ENCODE data around the gene BHMT2. TPM values are rescaled to one million over a fixed set of nuclear protein-coding genes. Genes with fewer than 3 reads are reported as not detected.

The BHMT2 gene
- total and polyA plus RNA-seq, 3 experiments from 2014 or later, result not detected

DNA sequence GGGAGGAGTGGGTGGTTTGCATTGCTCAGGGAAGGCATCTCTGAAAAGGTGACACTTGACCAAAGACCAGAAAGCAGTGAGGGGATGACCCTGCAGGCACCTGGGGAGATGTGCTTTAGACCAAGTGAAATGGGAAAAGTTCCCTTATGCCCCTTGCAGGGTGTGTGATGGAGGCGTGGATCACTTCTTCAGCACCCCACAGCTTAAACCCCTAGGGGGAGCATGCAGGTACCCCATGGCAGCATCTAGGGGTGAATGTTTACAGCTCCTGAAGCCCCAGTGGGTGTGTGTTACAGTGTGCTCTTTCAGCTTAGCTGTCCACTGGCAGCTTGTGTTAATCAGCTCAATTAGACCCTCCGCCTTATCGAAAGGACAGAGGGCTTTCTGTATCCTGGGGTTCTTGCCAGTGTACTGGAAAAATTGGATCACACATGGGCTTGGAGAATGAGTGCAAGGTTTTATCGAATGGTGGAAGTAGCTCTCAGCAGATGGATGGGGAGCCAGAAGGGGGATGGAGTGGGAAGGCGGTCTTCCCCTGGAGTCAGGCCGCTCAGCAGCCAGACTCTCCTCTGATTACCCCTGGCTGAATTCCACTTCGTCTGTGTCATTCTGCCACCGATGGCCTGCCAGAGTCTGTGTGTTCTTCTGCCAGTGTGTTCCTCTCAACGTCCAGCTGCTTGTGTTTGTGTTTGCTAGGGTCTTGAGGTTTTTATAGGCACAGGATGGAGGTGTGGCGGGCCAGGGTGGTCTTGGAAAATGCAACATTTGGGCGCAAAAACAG is 6.3 kb downstream of the BHMT2 start:
- no peaks in the 10 kb centered on the region for H3K9me3 ChIP-seq (ENCODE audit: low read length)
- H3K36me3 ChIP-seq (ENCODE audit: insufficient read depth, low read length), result no peaks in the 10 kb centered on the region
- H3K27ac ChIP-seq (ENCODE audit: low read depth, low read length), result no peak overlapping the region
- peaks cover 3 to 31% of the 10 kb centered on the region in 2 donors for H3K27me3 Mint-ChIP-seq
- H3K27me3 ChIP-seq (ENCODE audit: insufficient read depth, low read length, poor library complexity, severe bottlenecking), result peaks cover 4% of the 10 kb centered on the region
- ChIA-PET POLR2A (no interaction called here), CTCF (no interaction called here)
- H3K9me3 Mint-ChIP-seq, result no peaks in the 10 kb centered on the region
- H3K36me3 Mint-ChIP-seq, result no peaks in the 10 kb centered on the region
- no peak overlapping the region for H3K4me3 ChIP-seq (ENCODE audit: low read length)
- no peak for DNase-seq
- H3K4me1 Mint-ChIP-seq, result peaks cover 0 to 4% (median 3%) of the 10 kb centered on the region in 3 donors
- no peak overlapping the region for H3K4me3 Mint-ChIP-seq
- H3K4me1 ChIP-seq (ENCODE audit: insufficient read depth, low read length), result no peaks in the 10 kb centered on the region
- H3K27ac Mint-ChIP-seq, result no peak overlapping the region

DNA sequence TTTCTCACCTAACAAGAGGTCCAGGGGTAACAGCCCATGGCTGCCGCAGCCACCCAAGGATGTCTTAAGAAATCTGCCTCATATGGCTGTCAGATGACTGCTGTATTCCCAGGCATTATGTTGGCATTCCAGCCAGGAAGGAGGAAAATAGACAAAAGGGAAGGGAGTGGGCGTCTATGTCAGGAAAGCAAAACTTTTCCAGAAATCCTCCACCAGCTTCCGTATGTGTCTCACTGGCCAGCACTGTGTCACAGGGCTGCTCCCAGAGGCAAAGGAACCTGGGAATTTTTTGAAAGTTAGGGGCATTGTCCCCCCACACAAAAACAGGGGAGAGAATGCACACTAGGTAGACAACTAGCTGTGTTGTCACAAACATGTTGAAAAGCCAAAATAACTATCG is 7.3 kb downstream of the BHMT2 start:
- no peak overlapping the region for H3K27ac Mint-ChIP-seq
- peaks cover 0 to 4% (median 3%) of the 10 kb centered on the region in 3 donors for H3K4me1 Mint-ChIP-seq
- no peaks in the 10 kb centered on the region for H3K36me3 ChIP-seq (ENCODE audit: insufficient read depth, low read length)
- no peak overlapping the region for H3K27ac ChIP-seq (ENCODE audit: low read depth, low read length)
- CTCF ChIA-PET, result no interaction called here
- DNase-seq, result no peak
- no peaks in the 10 kb centered on the region for H3K9me3 ChIP-seq (ENCODE audit: low read length)
- H3K9me3 Mint-ChIP-seq, result no peaks in the 10 kb centered on the region
- no peak overlapping the region for H3K4me3 ChIP-seq (ENCODE audit: low read length)
- POLR2A ChIA-PET, result no interaction called here
- H3K27me3 Mint-ChIP-seq, result peaks cover 2 to 22% of the 10 kb centered on the region in 2 donors
- no peak overlapping the region for H3K4me3 Mint-ChIP-seq
- no peaks in the 10 kb centered on the region for H3K36me3 Mint-ChIP-seq
- H3K4me1 ChIP-seq (ENCODE audit: insufficient read depth, low read length), result no peaks in the 10 kb centered on the region
- peaks cover 4% of the 10 kb centered on the region for H3K27me3 ChIP-seq (ENCODE audit: insufficient read depth, low read length, poor library complexity, severe bottlenecking)

DNA sequence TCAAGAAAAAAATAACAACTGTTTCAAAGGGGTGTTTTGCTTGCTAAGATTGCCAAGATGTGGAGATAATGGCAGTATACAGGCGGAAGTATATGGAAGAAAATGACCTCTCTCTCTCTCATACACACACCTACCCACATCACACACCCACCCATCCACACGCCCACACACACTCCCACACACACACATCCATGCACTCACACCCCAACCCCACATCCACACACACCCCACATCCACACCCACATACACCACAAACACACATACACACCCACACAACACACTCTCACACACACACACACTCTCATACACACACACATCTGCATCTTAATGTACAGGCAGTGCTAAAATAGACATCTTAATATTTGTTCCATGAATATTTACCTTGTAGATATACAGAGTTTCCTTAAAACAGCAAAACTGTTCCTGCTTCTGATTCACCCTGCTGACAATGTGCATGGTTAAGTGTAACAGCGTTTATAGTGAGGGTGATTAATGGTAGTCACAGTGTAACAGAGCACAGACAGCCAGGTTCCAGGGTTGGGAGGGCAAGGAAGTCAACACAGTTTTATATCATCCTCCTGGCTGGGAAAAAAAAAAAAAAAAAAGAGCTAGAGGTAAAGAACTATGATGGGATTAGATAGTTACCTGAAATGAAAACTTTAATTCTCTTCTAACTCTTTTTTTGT is 8.3 kb downstream of the BHMT2 start:
- no peak overlapping the region for H3K4me3 Mint-ChIP-seq

DNA sequence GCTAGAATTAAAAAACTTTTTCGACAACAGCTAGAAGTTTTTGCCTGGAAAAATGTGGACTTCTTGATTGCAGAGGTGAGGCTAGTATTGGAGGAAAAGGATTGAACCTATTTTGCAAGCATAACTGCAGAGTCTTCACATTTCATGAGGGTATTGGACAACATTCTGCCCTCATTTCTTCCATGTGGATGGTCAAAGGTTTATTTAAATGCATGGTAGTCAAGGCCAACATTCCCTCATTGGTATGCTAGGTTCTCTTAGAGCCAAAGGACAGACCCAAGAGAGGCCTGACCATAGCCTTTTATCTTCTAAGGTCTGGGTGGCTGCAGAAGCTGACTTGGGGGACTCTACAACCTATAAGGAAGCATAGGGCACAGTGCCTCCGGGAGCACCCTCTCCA is 11.2 kb downstream of the BHMT2 start:
- H3K9me3 Mint-ChIP-seq, result no peaks in the 10 kb centered on the region
- H3K36me3 ChIP-seq (ENCODE audit: insufficient read depth, low read length), result no peaks in the 10 kb centered on the region
- H3K4me3 ChIP-seq (ENCODE audit: low read length), result no peak overlapping the region
- no peak overlapping the region for H3K4me3 Mint-ChIP-seq
- H3K27me3 ChIP-seq (ENCODE audit: insufficient read depth, low read length, poor library complexity, severe bottlenecking), result no peaks in the 10 kb centered on the region
- H3K27me3 Mint-ChIP-seq, result peaks cover 2 to 4% of the 10 kb centered on the region in 2 donors
- H3K4me1 ChIP-seq (ENCODE audit: insufficient read depth, low read length), result no peaks in the 10 kb centered on the region
- no peaks in the 10 kb centered on the region for H3K9me3 ChIP-seq (ENCODE audit: low read length)
- no peak for DNase-seq
- ChIA-PET CTCF (no interaction called here), POLR2A (no interaction called here)
- H3K4me1 Mint-ChIP-seq, result peaks cover 0 to 4% (median 3%) of the 10 kb centered on the region in 3 donors
- H3K27ac Mint-ChIP-seq, result no peak overlapping the region
- H3K36me3 Mint-ChIP-seq, result no peaks in the 10 kb centered on the region
- no peak overlapping the region for H3K27ac ChIP-seq (ENCODE audit: low read depth, low read length)

More for the DNA sequence above, 8.3 kb downstream of the BHMT2 start:
- Mint-ChIP-seq H3K36me3 (no peaks in the 10 kb centered on the region), H3K9me3 (no peaks in the 10 kb centered on the region), H3K27me3 (peaks cover 2 to 19% of the 10 kb centered on the region in 2 donors), H3K27ac (no peak overlapping the region), H3K4me1 (peaks cover 0 to 4% (median 3%) of the 10 kb centered on the region in 3 donors)
- Histone ChIP-seq H3K27ac (ENCODE audit: low read depth, low read length) (no peak overlapping the region), H3K27me3 (ENCODE audit: insufficient read depth, low read length, poor library complexity, severe bottlenecking) (no peaks in the 10 kb centered on the region), H3K4me1 (ENCODE audit: insufficient read depth, low read length) (no peaks in the 10 kb centered on the region), H3K9me3 (ENCODE audit: low read length) (no peaks in the 10 kb centered on the region), H3K36me3 (ENCODE audit: insufficient read depth, low read length) (no peaks in the 10 kb centered on the region), H3K4me3 (ENCODE audit: low read length) (no peak overlapping the region)
- ChIA-PET CTCF (no interaction called here), POLR2A (interaction anchor here (0.6 kb wide), 1 partner anchor 135 kb away, joined by 4 read pairs; no protein-coding TSS in a partner anchor)
- DNase-seq, result no peak

DNA sequence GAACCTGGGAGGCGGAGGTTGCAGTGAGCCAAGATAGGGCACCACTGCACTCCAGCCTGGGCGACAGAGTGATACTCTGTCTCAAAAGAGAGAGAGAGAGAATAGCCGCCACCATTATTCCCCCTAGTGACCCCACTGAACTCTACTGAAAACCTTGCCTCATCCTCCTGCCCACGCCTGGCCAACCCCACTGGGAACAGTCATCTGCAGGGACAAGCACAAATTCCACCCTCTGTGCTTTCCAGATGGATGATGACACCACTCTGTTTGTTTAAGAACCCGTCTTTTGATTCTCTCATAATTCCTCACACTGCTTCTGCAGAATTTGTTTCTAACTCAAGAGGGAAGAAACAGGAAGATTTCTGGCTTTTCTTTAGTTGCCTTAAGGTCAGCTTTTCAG is 12.2 kb downstream of the BHMT2 start:
- H3K27ac Mint-ChIP-seq, result no peak overlapping the region
- H3K9me3 Mint-ChIP-seq, result no peaks in the 10 kb centered on the region
- Histone ChIP-seq H3K27me3 (ENCODE audit: insufficient read depth, low read length, poor library complexity, severe bottlenecking) (no peaks in the 10 kb centered on the region), H3K27ac (ENCODE audit: low read depth, low read length) (no peak overlapping the region), H3K4me3 (ENCODE audit: low read length) (no peak overlapping the region), H3K4me1 (ENCODE audit: insufficient read depth, low read length) (no peaks in the 10 kb centered on the region), H3K36me3 (ENCODE audit: insufficient read depth, low read length) (no peaks in the 10 kb centered on the region), H3K9me3 (ENCODE audit: low read length) (no peaks in the 10 kb centered on the region)
- no peaks in the 10 kb centered on the region for H3K27me3 Mint-ChIP-seq
- CTCF ChIA-PET, result no interaction called here
- H3K36me3 Mint-ChIP-seq, result no peaks in the 10 kb centered on the region
- no peak overlapping the region for H3K4me3 Mint-ChIP-seq
- peaks cover 0 to 4% (median 3%) of the 10 kb centered on the region in 3 donors for H3K4me1 Mint-ChIP-seq
- DNase-seq, result no peak
- POLR2A ChIA-PET, result no interaction called here

DNA sequence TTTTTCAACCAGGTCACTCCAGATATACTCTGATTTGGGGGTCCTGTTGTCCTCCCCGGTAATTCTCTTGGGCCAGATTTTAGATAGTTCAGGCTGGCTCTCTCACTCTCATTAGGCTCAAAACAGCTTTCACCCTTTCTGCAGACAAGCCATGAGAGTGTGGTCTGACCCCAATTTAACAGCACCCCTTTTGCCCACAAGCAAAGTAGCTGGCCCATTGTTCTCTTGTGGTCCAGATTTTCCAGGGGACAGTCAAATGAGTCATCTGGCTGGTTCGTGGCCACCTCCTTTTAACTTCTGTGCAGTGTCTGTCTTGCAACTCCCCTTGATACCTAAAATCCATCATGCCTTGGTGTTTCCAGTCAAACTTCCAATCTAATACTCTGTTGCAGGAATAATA is 16.5 kb downstream of the BHMT2 start:
- H3K9me3 Mint-ChIP-seq, result no peaks in the 10 kb centered on the region

DNA sequence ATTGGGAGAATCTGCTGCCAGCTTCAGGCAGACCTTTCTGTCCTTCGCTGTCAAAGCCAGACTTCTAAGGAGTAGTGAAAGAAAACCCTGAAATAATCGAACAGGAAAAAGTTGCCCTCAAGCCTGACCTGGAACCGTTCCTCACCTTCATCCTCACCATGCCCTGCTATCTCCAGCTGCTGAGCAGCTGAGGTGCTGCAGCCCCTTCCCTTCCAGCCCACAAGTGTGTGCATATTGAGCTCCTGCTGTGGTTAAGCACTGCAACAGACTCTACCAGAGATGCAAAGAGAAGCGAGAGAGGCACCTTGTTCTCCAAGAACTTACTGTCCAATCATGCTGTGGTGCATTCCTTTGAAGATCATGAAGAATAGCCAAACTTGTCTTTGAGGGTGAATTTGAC is 18.9 kb downstream of the BHMT2 start:
- CTCF ChIA-PET, result interaction anchor here (2.8 kb wide), 1 partner anchor 9 kb away, joined by 7 read pairs; no protein-coding TSS in a partner anchor
- H3K4me3 ChIP-seq (ENCODE audit: low read length), result no peak overlapping the region
- POLR2A ChIA-PET, result no interaction called here
- no peak overlapping the region for H3K4me3 Mint-ChIP-seq
- H3K4me1 ChIP-seq (ENCODE audit: insufficient read depth, low read length), result no peaks in the 10 kb centered on the region
- no peaks in the 10 kb centered on the region for H3K4me1 Mint-ChIP-seq
- H3K27me3 Mint-ChIP-seq, result peaks cover 0 to 20% of the 10 kb centered on the region in 2 donors
- no peak overlapping the region for H3K27ac ChIP-seq (ENCODE audit: low read depth, low read length)
- no peaks in the 10 kb centered on the region for H3K9me3 Mint-ChIP-seq
- H3K36me3 Mint-ChIP-seq, result no peaks in the 10 kb centered on the region
- no peaks in the 10 kb centered on the region for H3K36me3 ChIP-seq (ENCODE audit: insufficient read depth, low read length)
- DNase-seq, result no peak
- no peaks in the 10 kb centered on the region for H3K27me3 ChIP-seq (ENCODE audit: insufficient read depth, low read length, poor library complexity, severe bottlenecking)
- no peak overlapping the region for H3K27ac Mint-ChIP-seq
- no peaks in the 10 kb centered on the region for H3K9me3 ChIP-seq (ENCODE audit: low read length)

More for the DNA sequence above, 16.5 kb downstream of the BHMT2 start:
- H3K27ac Mint-ChIP-seq, result no peak overlapping the region
- H3K27me3 ChIP-seq (ENCODE audit: insufficient read depth, low read length, poor library complexity, severe bottlenecking), result no peaks in the 10 kb centered on the region
- no peaks in the 10 kb centered on the region for H3K36me3 ChIP-seq (ENCODE audit: insufficient read depth, low read length)
- peaks cover 0 to 9% of the 10 kb centered on the region in 2 donors for H3K27me3 Mint-ChIP-seq
- CTCF ChIA-PET, result no interaction called here
- DNase-seq, result no peak
- no peaks in the 10 kb centered on the region for H3K4me1 ChIP-seq (ENCODE audit: insufficient read depth, low read length)
- H3K9me3 ChIP-seq (ENCODE audit: low read length), result no peaks in the 10 kb centered on the region
- H3K4me3 ChIP-seq (ENCODE audit: low read length), result no peak overlapping the region
- H3K36me3 Mint-ChIP-seq, result no peaks in the 10 kb centered on the region
- no peak overlapping the region for H3K27ac ChIP-seq (ENCODE audit: low read depth, low read length)
- POLR2A ChIA-PET, result no interaction called here
- no peak overlapping the region for H3K4me3 Mint-ChIP-seq
- H3K4me1 Mint-ChIP-seq, result no peaks in the 10 kb centered on the region

DNA sequence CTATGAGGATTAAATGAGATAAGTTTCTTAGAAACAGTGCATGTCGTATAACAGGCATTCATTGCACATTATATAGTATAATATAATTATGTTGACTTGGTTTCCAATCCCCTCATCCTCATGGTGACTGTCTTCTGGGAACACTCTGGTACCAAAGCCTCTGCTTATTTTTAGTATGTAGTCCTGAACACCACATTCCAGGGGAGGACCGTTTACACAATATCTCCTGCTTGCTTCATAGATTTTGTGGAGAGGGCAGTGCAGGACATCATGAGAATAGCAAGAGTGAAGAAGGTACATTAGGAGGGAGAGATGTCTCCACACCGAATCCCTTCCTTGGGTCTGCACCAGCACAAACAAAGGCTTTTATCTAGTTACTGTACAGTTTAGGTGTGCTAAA is 21.5 kb downstream of the BHMT2 start:
- Histone ChIP-seq H3K36me3 (ENCODE audit: insufficient read depth, low read length) (no peaks in the 10 kb centered on the region), H3K27ac (ENCODE audit: low read depth, low read length) (no peak overlapping the region), H3K4me1 (ENCODE audit: insufficient read depth, low read length) (no peaks in the 10 kb centered on the region), H3K27me3 (ENCODE audit: insufficient read depth, low read length, poor library complexity, severe bottlenecking) (no peaks in the 10 kb centered on the region), H3K4me3 (ENCODE audit: low read length) (no peak overlapping the region), H3K9me3 (ENCODE audit: low read length) (no peaks in the 10 kb centered on the region)
- H3K27ac Mint-ChIP-seq, result no peak overlapping the region
- no peaks in the 10 kb centered on the region for H3K4me1 Mint-ChIP-seq
- DNase-seq, result no peak
- H3K27me3 Mint-ChIP-seq, result peaks cover 0 to 34% of the 10 kb centered on the region in 2 donors
- no peak overlapping the region for H3K4me3 Mint-ChIP-seq
- H3K36me3 Mint-ChIP-seq, result no peaks in the 10 kb centered on the region
- POLR2A ChIA-PET, result no interaction called here
- H3K9me3 Mint-ChIP-seq, result peaks cover 0 to 4% (median 2%) of the 10 kb centered on the region in 5 donors
- CTCF ChIA-PET, result no interaction called here
